Measurements from ENCODE around the gene RAPGEFL1. TPM values are rescaled to one million over a fixed set of nuclear protein-coding genes. Genes with fewer than 3 reads are reported as not detected.

Gene RAPGEFL1
- total RNA-seq, 1 experiment from 2014 or later: 23.6 TPM

DNA sequence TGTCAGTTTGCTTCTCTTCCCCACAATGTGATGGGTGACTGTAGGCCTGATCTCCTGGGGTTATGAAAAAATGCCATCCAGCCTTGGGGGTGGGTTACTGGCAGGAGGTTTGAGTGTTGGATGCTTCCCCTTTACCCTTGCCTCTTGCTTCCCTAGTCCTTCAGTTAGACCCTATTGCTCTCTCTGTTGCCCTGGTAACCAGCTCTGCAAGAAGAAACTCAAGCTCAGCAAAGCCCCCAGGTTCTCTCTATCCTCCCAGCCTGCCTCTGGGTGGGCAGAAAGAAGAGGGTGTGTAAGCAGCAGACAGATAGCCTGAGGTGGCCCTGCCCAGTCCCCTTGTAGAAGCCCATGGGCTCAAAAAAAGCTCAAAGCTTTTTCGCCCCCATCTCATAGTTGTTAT, 2.8 kb upstream of the RAPGEFL1 start:
- no peak overlapping the region for H3K23ac ChIP-seq (ENCODE audit: insufficient read length, low read depth, low read length)
- WGBS (ENCODE audit: extremely low coverage, insufficient read length, low lambda C conversion rate): no CpG with 5 or more reads among the region's 1 CpG
- TF ChIP-seq, protein P1, sequence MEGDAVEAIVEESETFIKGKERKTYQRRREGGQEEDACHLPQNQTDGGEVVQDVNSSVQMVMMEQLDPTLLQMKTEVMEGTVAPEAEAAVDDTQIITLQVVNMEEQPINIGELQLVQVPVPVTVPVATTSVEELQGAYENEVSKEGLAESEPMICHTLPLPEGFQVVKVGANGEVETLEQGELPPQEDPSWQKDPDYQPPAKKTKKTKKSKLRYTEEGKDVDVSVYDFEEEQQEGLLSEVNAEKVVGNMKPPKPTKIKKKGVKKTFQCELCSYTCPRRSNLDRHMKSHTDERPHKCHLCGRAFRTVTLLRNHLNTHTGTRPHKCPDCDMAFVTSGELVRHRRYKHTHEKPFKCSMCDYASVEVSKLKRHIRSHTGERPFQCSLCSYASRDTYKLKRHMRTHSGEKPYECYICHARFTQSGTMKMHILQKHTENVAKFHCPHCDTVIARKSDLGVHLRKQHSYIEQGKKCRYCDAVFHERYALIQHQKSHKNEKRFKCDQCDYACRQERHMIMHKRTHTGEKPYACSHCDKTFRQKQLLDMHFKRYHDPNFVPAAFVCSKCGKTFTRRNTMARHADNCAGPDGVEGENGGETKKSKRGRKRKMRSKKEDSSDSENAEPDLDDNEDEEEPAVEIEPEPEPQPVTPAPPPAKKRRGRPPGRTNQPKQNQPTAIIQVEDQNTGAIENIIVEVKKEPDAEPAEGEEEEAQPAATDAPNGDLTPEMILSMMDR (conservative IDR thresholded peaks at IDR 0.05): no peak
- H3K79me2 ChIP-seq (ENCODE audit: insufficient read depth, low read length): no peaks in the 10 kb centered on the region
- no peak overlapping the region; the same call in 1 of the 2 replicates for H3K14ac ChIP-seq (ENCODE audit: insufficient read depth, low read length)
- Mint-ChIP-seq H3K4me3 (no peak overlapping the region), H3K36me3 (ENCODE audit: insufficient read depth in 1 of 3, low read depth in 3 of 3) (peaks cover 34 to 60% (median 57%) of the 10 kb centered on the region in 3 experiments), H3K9me3 (no peaks in the 10 kb centered on the region), H3K27ac (peak overlapping the region in 1 of 3 experiments; percentile 84; a peak in 2 of 7 replicates), H3K4me1 (peaks cover 16 to 21% of the 10 kb centered on the region in 2 experiments), H3K27me3 (ENCODE audit: low read depth) (no peaks in the 10 kb centered on the region; the same call in 1 of the 2 replicates)
- no peak overlapping the region for H2BK20ac ChIP-seq (ENCODE audit: low read depth, low read length, poor library complexity, severe bottlenecking)
- peaks cover 5% of the 10 kb centered on the region; the same call in 1 of the 2 replicates for H3K4me1 ChIP-seq (ENCODE audit: insufficient read depth, low read length)
- H3K9me3 ChIP-seq (ENCODE audit: control insufficient read depth, low read depth, low read length): no peaks in the 10 kb centered on the region
- H4K91ac ChIP-seq (ENCODE audit: insufficient read length, low read depth, low read length): no peak overlapping the region
- H3K4ac ChIP-seq (ENCODE audit: low read depth, low read length): no peak overlapping the region
- DNase-seq: no peak
- no peak overlapping the region for H2BK15ac ChIP-seq (ENCODE audit: low read depth, low read length)
- H3K23me2 ChIP-seq (ENCODE audit: insufficient read length, low read depth, low read length, poor library complexity, severe bottlenecking): no peaks in the 10 kb centered on the region
- peaks cover 2% of the 10 kb centered on the region for H4K20me1 ChIP-seq (ENCODE audit: control insufficient read depth, insufficient read depth, insufficient read length)
- H3K18ac ChIP-seq (ENCODE audit: insufficient read length, low read depth, low read length): no peak overlapping the region
- no peak overlapping the region for H2BK120ac ChIP-seq (ENCODE audit: low read depth, low read length, poor library complexity, severe bottlenecking)
- H4K5ac ChIP-seq (ENCODE audit: insufficient read length, low read depth, low read length): no peak overlapping the region
- no peak overlapping the region for H3K4me2 ChIP-seq (ENCODE audit: insufficient read depth, insufficient read length, low read length)
- no peak overlapping the region for H2AK5ac ChIP-seq (ENCODE audit: insufficient read length, low read length)
- no peak overlapping the region for H2BK5ac ChIP-seq (ENCODE audit: insufficient read length, low read length)
- H4K8ac ChIP-seq (replicated peaks; ENCODE audit: insufficient read length, low read depth, low read length): no peak overlapping the region
- no peak overlapping the region for H3K56ac ChIP-seq (ENCODE audit: insufficient read length, low read depth, low read length)
- no peaks in the 10 kb centered on the region; the same call in 1 of the 2 replicates for H3K27me3 ChIP-seq (ENCODE audit: insufficient read depth, low read length)
- H3K79me1 ChIP-seq (ENCODE audit: insufficient read depth, low read depth, low read length, poor library complexity, severe bottlenecking): no peaks in the 10 kb centered on the region
- no peak overlapping the region for H2BK12ac ChIP-seq (ENCODE audit: insufficient read length, low read depth, low read length)
- no peak overlapping the region for H3K9ac ChIP-seq (ENCODE audit: extremely low read depth, insufficient read length, low read length)
- H3T11ph ChIP-seq (ENCODE audit: low read length): no peak overlapping the region
- H2AFZ ChIP-seq (ENCODE audit: low read length): no peak overlapping the region
- no peak overlapping the region for H3K27ac ChIP-seq (ENCODE audit: insufficient read length, low read depth, low read length)

All from H9 (cell line).